T-helper 1 cell treated with Interleukin-12 subunit alpha and Interleukin-12 subunit beta and Interleukin-4 antibody, amounts not matched to agents 30 ng/mL and 1 ng/mL, for 36 hours (primary cell): ENCODE measurements around the gene SEMA3G. TPM values are rescaled to one million over a fixed set of nuclear protein-coding genes. Genes with fewer than 3 reads are reported as not detected.

Experiments used
- intact Hi-C: fragments of 100-400 bp; cut with micrococcal nuclease; formaldehyde crosslinking; loops from one replicate; pipeline ENCODE4 v1.15.1; 2024
- total RNA-seq: library from RNA; stranded (reverse); gene quantifications from 2 replicates; pipeline ENCODE4 v1.2.3, GENCODE V29; 2022

SEMA3G gene
- total RNA-seq, 1 donor from 2014 or later = not detected

- intact Hi-C loops = no loop called here
Measured at GRCh38 chr3:52398670-52399081, 46.2 kb downstream of the SEMA3G start.

- intact Hi-C loops = no loop called here
Measured at GRCh38 chr3:52397676-52398399, 47.1 kb downstream of the SEMA3G start.

GRCh38 chr3:52396907-52397591, 47.9 kb downstream of the SEMA3G start:
- intact Hi-C loops = no loop called here

- intact Hi-C loops = no loop called here
Measured at GRCh38 chr3:52396011-52396906, 48.6 kb downstream of the SEMA3G start.

- intact Hi-C loops = no loop called here
Measured at GRCh38 chr3:52395503-52395865, 49.4 kb downstream of the SEMA3G start.

- intact Hi-C loops = no loop called here
Measured at GRCh38 chr3:52394751-52395502, 50.0 kb downstream of the SEMA3G start.

GRCh38 chr3:52393959-52394670, 50.8 kb downstream of the SEMA3G start:
- intact Hi-C loops = no loop called here

GRCh38 chr3:52393131-52393807, 51.6 kb downstream of the SEMA3G start:
- intact Hi-C loops = no loop called here

- intact Hi-C loops = no loop called here
Measured at GRCh38 chr3:52392216-52392930, 52.5 kb downstream of the SEMA3G start.

- intact Hi-C loops = no loop called here
Measured at GRCh38 chr3:52391096-52391495, 53.8 kb downstream of the SEMA3G start.

- intact Hi-C loops = no loop called here
Measured at GRCh38 chr3:52388933-52389332, 56.0 kb downstream of the SEMA3G start.

- intact Hi-C loops = no loop called here
Measured at GRCh38 chr3:52388348-52388821, 56.5 kb downstream of the SEMA3G start.

- intact Hi-C loops = no loop called here
Measured at GRCh38 chr3:52387481-52387880, 57.4 kb downstream of the SEMA3G start.

- intact Hi-C loops = no loop called here
Measured at GRCh38 chr3:52385157-52385556, 59.7 kb downstream of the SEMA3G start.

- intact Hi-C loops = no loop called here
Measured at GRCh38 chr3:52384019-52384761, 60.7 kb downstream of the SEMA3G start.

- intact Hi-C loops = no loop called here
Measured at GRCh38 chr3:52383446-52383845, 61.5 kb downstream of the SEMA3G start.
